ENCODE results near the gene NRTN. TPM values are rescaled to one million over a fixed set of nuclear protein-coding genes. Genes with fewer than 3 reads are reported as not detected.

Gene NRTN
- total RNA-seq, 3 donors from 2014 or later (not counting 1 experiment from before 2014, with no cell fraction given), result 0.33 to 0.34 TPM; not detected in 1

DNA sequence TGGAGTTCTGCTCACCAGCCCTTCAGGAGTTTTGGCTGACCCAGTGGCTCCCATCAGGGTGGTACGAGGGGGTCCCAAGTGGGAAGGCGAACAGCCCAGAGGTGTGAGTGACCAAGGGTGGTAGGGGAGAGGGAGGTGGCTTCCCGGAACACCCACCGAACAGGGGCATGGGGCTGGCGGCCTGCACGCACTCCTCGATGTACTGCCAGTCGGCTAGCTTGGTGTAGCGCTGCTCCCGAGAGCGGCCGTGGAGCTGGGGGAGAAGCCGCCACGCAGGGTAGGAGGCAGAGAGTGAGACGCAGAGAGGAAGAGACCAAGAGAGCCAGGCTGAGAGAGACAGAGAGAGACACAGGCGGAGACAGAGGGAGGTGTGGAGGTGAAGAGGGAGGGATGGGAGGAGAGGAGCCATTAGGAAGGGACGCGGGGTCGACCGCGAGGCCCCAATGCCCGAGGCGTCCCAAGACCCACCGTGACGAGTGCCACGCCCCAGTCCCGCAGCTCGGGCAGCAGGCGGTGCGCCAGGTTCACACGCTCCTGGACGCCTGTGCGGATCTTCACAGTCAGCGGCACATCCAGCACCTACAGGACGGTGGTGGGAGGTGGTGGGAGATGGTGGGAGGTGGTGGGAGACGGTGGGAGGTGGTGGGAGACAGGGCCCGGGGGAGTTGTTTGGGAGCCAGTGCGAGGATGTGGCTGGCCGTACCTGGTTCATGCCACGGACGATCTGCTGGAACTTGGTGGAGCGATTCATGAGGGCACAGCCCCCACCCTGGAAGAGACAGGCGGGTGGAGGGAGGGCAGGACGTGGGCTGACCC is 18.1 kb upstream of the NRTN start:
- intact Hi-C loops (cut with micrococcal nuclease), result no loop called here
- Histone ChIP-seq H3K27ac (ENCODE audit: low read length) (no peak overlapping the region), H3K27me3 (ENCODE audit: control insufficient read depth, insufficient read depth, low read length) (no peaks in the 10 kb centered on the region), H3K9me3 (ENCODE audit: control insufficient read depth, insufficient read depth, low read length) (no peaks in the 10 kb centered on the region), H3K36me3 (ENCODE audit: control insufficient read depth, insufficient read depth, low read length) (peaks cover 52% of the 10 kb centered on the region), H3K4me3 (ENCODE audit: low read length) (no peak overlapping the region), H3K4me1 (ENCODE audit: control insufficient read depth, insufficient read depth, low read length) (peaks cover 18% of the 10 kb centered on the region)
- H3K4me1 Mint-ChIP-seq, result peaks cover 14 to 22% of the 10 kb centered on the region in 2 donors
- TF ChIP-seq, protein P1, sequence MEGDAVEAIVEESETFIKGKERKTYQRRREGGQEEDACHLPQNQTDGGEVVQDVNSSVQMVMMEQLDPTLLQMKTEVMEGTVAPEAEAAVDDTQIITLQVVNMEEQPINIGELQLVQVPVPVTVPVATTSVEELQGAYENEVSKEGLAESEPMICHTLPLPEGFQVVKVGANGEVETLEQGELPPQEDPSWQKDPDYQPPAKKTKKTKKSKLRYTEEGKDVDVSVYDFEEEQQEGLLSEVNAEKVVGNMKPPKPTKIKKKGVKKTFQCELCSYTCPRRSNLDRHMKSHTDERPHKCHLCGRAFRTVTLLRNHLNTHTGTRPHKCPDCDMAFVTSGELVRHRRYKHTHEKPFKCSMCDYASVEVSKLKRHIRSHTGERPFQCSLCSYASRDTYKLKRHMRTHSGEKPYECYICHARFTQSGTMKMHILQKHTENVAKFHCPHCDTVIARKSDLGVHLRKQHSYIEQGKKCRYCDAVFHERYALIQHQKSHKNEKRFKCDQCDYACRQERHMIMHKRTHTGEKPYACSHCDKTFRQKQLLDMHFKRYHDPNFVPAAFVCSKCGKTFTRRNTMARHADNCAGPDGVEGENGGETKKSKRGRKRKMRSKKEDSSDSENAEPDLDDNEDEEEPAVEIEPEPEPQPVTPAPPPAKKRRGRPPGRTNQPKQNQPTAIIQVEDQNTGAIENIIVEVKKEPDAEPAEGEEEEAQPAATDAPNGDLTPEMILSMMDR (IDR thresholded peaks at IDR 0.05), result no peak
- peak overlapping the region in 1 of 2 donors; percentile 61 for H3K27ac Mint-ChIP-seq
- DNase-seq, result no peak
- no peaks in the 10 kb centered on the region for H3K36me3 Mint-ChIP-seq
- H3K27me3 Mint-ChIP-seq (ENCODE audit: low read depth in 2 of 2), result no peaks in the 10 kb centered on the region
- no peaks in the 10 kb centered on the region for H3K9me3 Mint-ChIP-seq
- no peak for ATAC-seq
- 96% methylated on average over 44 of the region's 44 CpGs for WGBS (ENCODE audit: insufficient coverage)
- no peak overlapping the region for H3K4me3 Mint-ChIP-seq

DNA sequence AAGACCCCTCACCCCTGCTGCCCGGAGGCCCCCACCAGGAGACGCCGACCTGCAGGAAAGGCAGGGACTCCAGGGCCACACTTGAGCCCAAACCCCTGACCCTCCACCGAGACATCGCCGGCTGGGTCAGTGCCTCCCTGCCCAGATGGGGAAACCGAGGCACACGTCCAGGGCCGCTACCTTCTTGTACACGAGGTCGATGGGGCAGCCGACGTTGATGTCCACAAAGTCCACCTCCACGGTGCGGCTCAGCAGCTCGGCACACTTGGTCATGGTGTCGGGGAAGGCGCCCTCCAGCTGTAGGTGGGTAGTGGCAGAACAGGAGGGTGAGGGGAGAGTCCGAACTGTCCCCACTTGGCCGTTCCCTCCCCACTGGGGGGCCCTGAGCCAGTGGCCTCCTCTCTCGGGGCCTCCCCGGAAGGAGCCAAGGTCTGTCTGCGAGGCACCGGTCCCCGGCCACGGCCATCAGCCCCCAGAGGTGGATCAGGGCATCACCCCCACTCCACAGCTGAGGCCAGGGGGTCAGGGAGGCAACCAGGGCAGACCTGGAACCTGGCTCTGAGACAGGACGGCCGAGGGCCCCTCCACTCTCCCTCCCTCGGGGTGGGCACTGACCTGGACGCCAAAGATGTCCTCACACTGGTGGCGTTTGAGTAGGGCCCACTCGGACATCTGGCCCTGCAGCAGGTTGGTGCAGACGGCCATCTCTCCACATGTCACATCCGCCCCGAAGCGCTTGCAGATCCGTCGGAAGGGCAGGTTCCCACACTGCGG is 17.3 kb upstream of the NRTN start:
- DNase-seq, result peak in 1 of 2 donors; percentile 17
- Mint-ChIP-seq H3K36me3 (no peaks in the 10 kb centered on the region), H3K9me3 (no peaks in the 10 kb centered on the region), H3K4me3 (no peak overlapping the region), H3K27me3 (ENCODE audit: low read depth in 2 of 2) (no peaks in the 10 kb centered on the region), H3K4me1 (peaks cover 14 to 22% of the 10 kb centered on the region in 2 donors), H3K27ac (peak overlapping the region in 1 of 2 donors; percentile 29)
- 97% methylated on average over 39 of the region's 39 CpGs for WGBS (ENCODE audit: insufficient coverage)
- TF ChIP-seq, protein P1 (IDR thresholded peaks at IDR 0.05), result no peak
- Histone ChIP-seq H3K4me1 (ENCODE audit: control insufficient read depth, insufficient read depth, low read length) (peaks cover 18% of the 10 kb centered on the region), H3K9me3 (ENCODE audit: control insufficient read depth, insufficient read depth, low read length) (no peaks in the 10 kb centered on the region), H3K4me3 (ENCODE audit: low read length) (no peak overlapping the region), H3K36me3 (ENCODE audit: control insufficient read depth, insufficient read depth, low read length) (peaks cover 52% of the 10 kb centered on the region), H3K27me3 (ENCODE audit: control insufficient read depth, insufficient read depth, low read length) (no peaks in the 10 kb centered on the region), H3K27ac (ENCODE audit: low read length) (no peak overlapping the region)
- intact Hi-C loops (cut with micrococcal nuclease), result no loop called here
- ATAC-seq, result no peak

DNA sequence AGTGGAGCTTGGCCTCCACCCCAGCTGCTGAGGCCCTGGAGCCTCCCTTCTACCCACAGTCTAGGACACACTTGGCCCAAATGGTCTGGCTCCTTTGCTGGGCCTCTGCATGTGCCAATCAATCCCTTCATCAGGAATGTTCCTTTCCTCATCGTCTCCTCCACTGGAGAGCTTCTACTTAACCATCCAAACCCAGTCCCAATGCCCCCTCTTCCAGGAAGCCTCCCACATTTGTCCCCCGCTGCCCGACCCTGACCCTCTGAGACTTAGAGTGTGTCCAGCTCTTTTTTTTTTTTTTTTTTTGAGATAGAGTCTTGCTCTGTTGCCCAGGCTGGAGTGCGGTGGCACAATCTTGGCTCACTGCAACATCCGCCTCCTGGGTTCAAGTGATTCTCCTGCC is 16.4 kb upstream of the NRTN start:
- H3K4me3 Mint-ChIP-seq, result no peak overlapping the region
- H3K4me1 Mint-ChIP-seq, result peaks cover 14 to 22% of the 10 kb centered on the region in 2 donors
- Histone ChIP-seq H3K36me3 (ENCODE audit: control insufficient read depth, insufficient read depth, low read length) (peaks cover 52% of the 10 kb centered on the region), H3K27me3 (ENCODE audit: control insufficient read depth, insufficient read depth, low read length) (no peaks in the 10 kb centered on the region), H3K9me3 (ENCODE audit: control insufficient read depth, insufficient read depth, low read length) (no peaks in the 10 kb centered on the region), H3K4me3 (ENCODE audit: low read length) (no peak overlapping the region), H3K4me1 (ENCODE audit: control insufficient read depth, insufficient read depth, low read length) (peaks cover 18% of the 10 kb centered on the region), H3K27ac (ENCODE audit: low read length) (no peak overlapping the region)
- H3K27ac Mint-ChIP-seq, result peak overlapping the region in 1 of 2 donors; percentile 29
- 98% methylated on average over 4 of the region's 5 CpGs for WGBS (ENCODE audit: insufficient coverage)
- no peaks in the 10 kb centered on the region for H3K9me3 Mint-ChIP-seq
- no peak for ATAC-seq
- no peak for DNase-seq
- intact Hi-C loops (cut with micrococcal nuclease), result no loop called here
- H3K27me3 Mint-ChIP-seq (ENCODE audit: low read depth in 2 of 2), result peaks cover 0 to 3% of the 10 kb centered on the region in 2 donors
- no peaks in the 10 kb centered on the region for H3K36me3 Mint-ChIP-seq
- TF ChIP-seq, protein P1 (IDR thresholded peaks at IDR 0.05), result no peak
